Spleen (tissue), 11 donors: Measurements from ENCODE around the gene DRC1. TPM values are rescaled to one million over a fixed set of nuclear protein-coding genes. Genes with fewer than 3 reads are reported as not detected.

Experiments
- DNase-seq: peaks from one replicate; pipeline ENCODE4 v3.0.0-alpha.2; 2020
- H3K27ac ChIP-seq, 8 donors: fragments of 200-600 bp; sonication (generic) in 7 of 8; 1 replicate in 4 of 8; 2 replicates in 4 of 8; pipeline versions ENCODE4 v1.5.0 to v1.8.0; 2016 to 2021; ENCODE audit warnings: inconsistent platforms in 4 of 8, mild to moderate bottlenecking in 4 of 8, moderate library complexity in 1 of 8
- H3K27me3 ChIP-seq, 7 donors: fragments of 200-600 bp; sonication (generic) in 6 of 7; replicated peaks in 1 of 7; 1 replicate in 4 of 7; 2 replicates in 3 of 7; pipeline versions ENCODE4 v1.5.0 to v1.8.0; 2016 to 2021; ENCODE audit warnings: inconsistent platforms in 3 of 7, mild to moderate bottlenecking in 1 of 7
- H3K36me3 ChIP-seq, 6 donors: fragments of 200-600 bp; sonication (generic) in 5 of 6; 1 replicate in 4 of 6; 2 replicates in 2 of 6; pipeline versions ENCODE4 v1.5.0 to v1.8.0; 2016 to 2021; ENCODE audit warnings: inconsistent platforms in 2 of 6
- H3K4me1 ChIP-seq, 6 donors: fragments of 200-600 bp; sonication (generic) in 5 of 6; 1 replicate in 3 of 6; 2 replicates in 3 of 6; pipeline versions ENCODE4 v1.5.0 to v1.8.0; 2016 to 2021; ENCODE audit warnings: inconsistent platforms in 3 of 6
- H3K4me3 ChIP-seq, 8 donors: fragments of 200-600 bp; sonication (generic) in 7 of 8; 1 replicate in 4 of 8; 2 replicates in 4 of 8; pipeline versions ENCODE4 v1.5.0 to v1.8.0; 2016 to 2021; ENCODE audit warnings: inconsistent platforms in 4 of 8, mild to moderate bottlenecking in 4 of 8, moderate library complexity in 2 of 8
- H3K9me3 ChIP-seq, 8 donors: fragments of 200-600 bp; sonication (generic) in 7 of 8; 1 replicate in 4 of 8; 2 replicates in 4 of 8; pipeline versions ENCODE4 v1.5.0 to v1.8.0; 2016 to 2021; ENCODE audit warnings: inconsistent platforms in 4 of 8
- CTCF ChIP-seq, 11 experiments: fragments of 200-600 bp in 7 of 11; fragments of 450-650 bp in 4 of 11; sonication (generic) in 4 of 11; IDR thresholded peaks in 8 of 11; conservative IDR thresholded peaks in 3 of 11; 1 replicate in 7 of 11; 2 replicates in 4 of 11; pipeline versions ENCODE4 v1.4.0 to v1.8.0; 2016 to 2021; ENCODE audit warnings: antibody characterized with exemption in 11 of 11, inconsistent platforms in 4 of 11, mild to moderate bottlenecking in 1 of 11
- POLR2A ChIP-seq, 3 donors: fragments of 450-650 bp; IDR thresholded peaks; one replicate each; pipeline ENCODE4 v1.5.1; 2017; ENCODE audit warnings: antibody characterized with exemption in 3 of 3, mild to moderate bottlenecking in 1 of 3
- POLR2AphosphoS5 ChIP-seq, 3 donors: sonication (generic); formaldehyde crosslinking; IDR thresholded peaks; one replicate each; pipeline ENCODE4 v1.5.1; 2017; ENCODE audit warnings: antibody characterized with exemption in 3 of 3
- WGBS, 5 donors: extraction: QIAGEN DNeasy Blood & Tissue Kit in 3 of 5; methylation state at CpG; one replicate each; pipeline versions ENCODE4 v1.1.5 to v1.1.7; 2013 to 2018; 5-methylcytosine and 5-hydroxymethylcytosine counted together
- intact Hi-C: fragments of 100-400 bp; cut with DNase I; formaldehyde crosslinking; loops from one replicate; pipeline ENCODE4 v1.15.0; 2023; ENCODE audit warnings: low total_unique reads
- polyA plus RNA-seq, 3 donors: library from polyadenylated mRNA; stranded (reverse); fragments of 200-250 nt; gene quantifications; one replicate each; pipeline ENCODE4 v1.2.1, GENCODE V29; 2013
- total RNA-seq, 7 donors: library from RNA; depleted of rRNA in 3 of 7; stranded (reverse); fragments of >200 nt in 3 of 7; fragmentation: NEBNext Ultra II Directional in 4 of 7; extraction: Animal tissue kit (Norgen Biotek cat#: 25700) in 4 of 7; gene quantifications; one replicate each; pipeline versions ENCODE4 v1.1.0 to v1.2.1, GENCODE V29; 2016 to 2021
- donor health status: healthy with polysubstance abuse.
- donor health status: DM: no; HTN: no; CAD: no; lungs with moderate emphysema.
- donor health status: DM: no; HTN: no; CAD: no.
- donor health status: Bipolar disorder and iron deficiency.
- donor health status: healthy.
- donor health status: DM: no; HTN: no; CAD: no.
- donor health status: DM: yes; HTN: yes; CAD: no.

The DRC1 gene
- total and polyA plus RNA-seq, 10 donors = 0.04 to 0.25 (median 0.23) TPM; not detected in 7

GRCh38 chr2:26461601-26462023 is 59.9 kb downstream of the DRC1 start:
- H3K9me3 ChIP-seq = no peaks in the 10 kb centered on the region
- H3K4me3 ChIP-seq = no peak overlapping the region
- TF ChIP-seq POLR2AphosphoS5 (IDR thresholded peaks at IDR 0.05) (no peak), POLR2A (IDR thresholded peaks at IDR 0.05) (no peak), CTCF (IDR thresholded peaks at IDR 0.05 in 8 of 11, conservative IDR thresholded peaks at IDR 0.05 in 3 of 11) (no peak)
- peaks cover 0 to 52% (median 15%) of the 10 kb centered on the region in 6 donors for H3K4me1 ChIP-seq
- no peaks in the 10 kb centered on the region for H3K27me3 ChIP-seq
- WGBS, 5 donors = 86 to 99% (median 93%) methylated on average over 18 to 19 of the region's 19 CpGs
- peak; percentile 55 for DNase-seq
- H3K27ac ChIP-seq = no peak overlapping the region
- H3K36me3 ChIP-seq = no peaks in the 10 kb centered on the region
- intact Hi-C loops = no loop called here

GRCh38 chr2:26462100-26462499 is 60.4 kb downstream of the DRC1 start:
- H3K9me3 ChIP-seq = no peaks in the 10 kb centered on the region
- no peaks in the 10 kb centered on the region for H3K36me3 ChIP-seq
- intact Hi-C loops = no loop called here
- no peaks in the 10 kb centered on the region for H3K27me3 ChIP-seq
- peaks cover 0 to 47% (median 12%) of the 10 kb centered on the region in 6 donors for H3K4me1 ChIP-seq
- peak; percentile 59 for DNase-seq
- no peak overlapping the region for H3K27ac ChIP-seq
- 93 to 99% (median 97%) methylated on average over 6 of the region's 6 CpGs for WGBS, 5 donors
- TF ChIP-seq CTCF (IDR thresholded peaks at IDR 0.05 in 8 of 11, conservative IDR thresholded peaks at IDR 0.05 in 3 of 11) = no peak
- no peak for TF ChIP-seq POLR2A (IDR thresholded peaks at IDR 0.05)
- TF ChIP-seq POLR2AphosphoS5 (IDR thresholded peaks at IDR 0.05) = no peak
- no peak overlapping the region for H3K4me3 ChIP-seq

GRCh38 chr2:26462511-26463243 is 61.0 kb downstream of the DRC1 start:
- no peak overlapping the region for H3K27ac ChIP-seq
- TF ChIP-seq POLR2A (IDR thresholded peaks at IDR 0.05) (no peak), CTCF (IDR thresholded peaks at IDR 0.05 in 8 of 11, conservative IDR thresholded peaks at IDR 0.05 in 3 of 11) (peak in 5 of 11 experiments; percentile 15 to 30 (median 25))
- DNase-seq = peak; percentile 56
- no peaks in the 10 kb centered on the region for H3K9me3 ChIP-seq
- WGBS, 5 donors = 88 to 91% (median 90%) methylated on average over 14 of the region's 14 CpGs
- H3K27me3 ChIP-seq = no peaks in the 10 kb centered on the region
- peaks cover 0 to 42% (median 9%) of the 10 kb centered on the region in 6 donors for H3K4me1 ChIP-seq
- H3K4me3 ChIP-seq = no peak overlapping the region
- intact Hi-C loops = no loop called here
- no peaks in the 10 kb centered on the region for H3K36me3 ChIP-seq
